GM10248 (cell line): ENCODE results near the gene DNAL4.

ENCODE experiments used
- CTCF ChIA-PET: fragments of 300-600 bp; sonication (Branson Sonifier 250); formaldehyde crosslinking; extraction: SDS; loops from one replicate; lab custom pipeline; 2021; ENCODE audit warnings: antibody characterized with exemption; lab: Yijun Ruan, JAX
- POLR2A ChIA-PET: fragments of 350-650 bp; sonication (Branson Sonifier 250); formaldehyde crosslinking; extraction: SDS; loops from one replicate; lab custom pipeline; 2020; ENCODE audit warnings: antibody characterized with exemption; lab: Yijun Ruan, JAX
- DNase-seq: peaks from one replicate; pipeline ENCODE4 v3.0.0; 2012; ENCODE audit errors: extremely low spot score
- CTCF ChIP-seq: IDR thresholded peaks from 2 replicates; pipeline ENCODE4 v1.5.1; 2012; ENCODE audit warnings: mild to moderate bottlenecking, low read depth; ENCODE audit errors: extremely low read depth, missing control alignments, control extremely low read depth

DNAL4 gene

GRCh38 chr22:38751422-38752346 lies 42.3 kb downstream of the DNAL4 start:
- DNase-seq, result peak; percentile 84
- no peak for TF ChIP-seq CTCF
- CTCF ChIA-PET, result interaction anchor here (1.0 to 3.3 kb wide), 5 partner anchors 8 to 29 kb away, joined by 3 to 16 read pairs (median 4); no protein-coding TSS in a partner anchor
- POLR2A ChIA-PET, result interaction anchor here (1.1 kb wide), 2 partner anchors 9 to 17 kb away, joined by 4 to 15 read pairs; no protein-coding TSS in a partner anchor

DNA sequence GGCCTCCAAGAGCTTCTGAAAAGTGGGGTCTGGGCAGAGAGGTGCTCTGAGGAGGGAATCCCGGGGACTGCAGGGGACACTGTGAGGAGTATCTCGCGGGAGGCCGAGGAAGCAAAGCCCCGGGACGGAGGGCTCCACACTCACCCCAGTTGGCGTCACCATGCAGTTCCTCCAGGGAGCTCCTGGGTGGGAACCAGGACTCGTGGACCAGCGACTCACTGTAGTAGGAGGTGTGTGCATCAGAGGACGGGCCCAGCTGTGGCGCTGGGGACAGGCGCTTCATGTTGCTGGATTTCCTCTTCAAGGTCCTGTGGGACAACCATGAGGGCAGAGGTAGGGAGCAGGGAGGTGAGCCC lies 42.9 kb downstream of the DNAL4 start:
- no peak for TF ChIP-seq CTCF
- CTCF ChIA-PET, result interaction anchor here (1.0 to 3.3 kb wide), 3 partner anchors 8 to 18 kb away, joined by 4 to 16 read pairs (median 11); no protein-coding TSS in a partner anchor

GRCh38 chr22:38750638-38751037 lies 43.3 kb downstream of the DNAL4 start:
- ChIA-PET POLR2A (no interaction called here), CTCF (interaction anchor here (2.3 to 3.3 kb wide), 2 partner anchors 16 to 19 kb away, joined by 11 to 16 read pairs; no protein-coding TSS in a partner anchor)
- TF ChIP-seq CTCF, result no peak
- DNase-seq, result no peak

More for the DNA sequence above, 42.9 kb downstream of the DNAL4 start:
- no peak for DNase-seq
- POLR2A ChIA-PET, result interaction anchor here (1.1 kb wide), 1 partner anchor 8 kb away, joined by 15 read pairs; no protein-coding TSS in a partner anchor

DNA sequence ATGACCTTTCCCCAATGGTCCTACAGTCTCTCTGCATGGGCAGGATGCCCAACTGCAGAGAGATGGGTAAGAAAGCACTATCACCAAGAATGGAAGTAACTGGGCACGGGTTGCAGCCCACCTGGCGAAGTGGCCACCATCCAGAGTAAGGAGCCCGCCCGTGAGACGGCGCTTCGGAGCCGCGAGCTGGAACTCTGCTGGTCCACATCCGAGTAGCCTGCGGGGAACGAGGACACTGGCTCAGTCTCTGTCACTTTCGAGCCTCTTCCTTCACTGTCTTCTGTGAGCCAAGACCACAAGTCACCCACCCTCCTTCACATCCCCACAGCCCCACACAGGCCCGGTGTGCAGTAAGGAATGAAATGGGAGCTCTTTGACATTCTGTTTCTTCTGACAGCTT lies 43.8 kb downstream of the DNAL4 start:
- no peak for DNase-seq
- POLR2A ChIA-PET, result no interaction called here
- CTCF ChIA-PET, result interaction anchor here (3.3 kb wide), 1 partner anchor 19 kb away, joined by 16 read pairs; no protein-coding TSS in a partner anchor
- TF ChIP-seq CTCF, result no peak

GRCh38 chr22:38748487-38749136 lies 45.3 kb downstream of the DNAL4 start:
- TF ChIP-seq CTCF, result no peak
- ChIA-PET POLR2A (interaction anchor here (1.6 kb wide), 1 partner anchor 19 kb away, joined by 7 read pairs; no protein-coding TSS in a partner anchor), CTCF (interaction anchor here (1.4 to 1.7 kb wide), 2 partner anchors 16 to 224 kb away, joined by 3 to 7 read pairs; no protein-coding TSS in a partner anchor)
- no peak for DNase-seq
